Inflammatory macrophage treated with lipopolysaccharide for 1 hour (primary cell): Measurements from ENCODE around the gene EFCAB13.

ENCODE experiments used
- DNase-seq, 2 donors: peaks; one replicate each; pipeline ENCODE4 v3.0.0-alpha.2; 2020 to 2022

EFCAB13 gene

GRCh38 chr17:47295037-47295873 is 28.5 kb upstream of the EFCAB13 start:
- DNase-seq: no peak

- DNase-seq: no peak
Observed at GRCh38 chr17:47295874-47296255, 27.9 kb upstream of the EFCAB13 start.

GRCh38 chr17:47297661-47298400 is 25.9 kb upstream of the EFCAB13 start:
- DNase-seq: no peak

GRCh38 chr17:47298712-47299111 is 25.0 kb upstream of the EFCAB13 start:
- DNase-seq: no peak

GRCh38 chr17:47299239-47299910 is 24.4 kb upstream of the EFCAB13 start:
- no peak for DNase-seq

GRCh38 chr17:47300718-47301117 is 23.0 kb upstream of the EFCAB13 start:
- DNase-seq: no peak

GRCh38 chr17:47301161-47301560 is 22.6 kb upstream of the EFCAB13 start:
- DNase-seq: no peak

GRCh38 chr17:47301831-47302230 is 21.9 kb upstream of the EFCAB13 start:
- no peak for DNase-seq

GRCh38 chr17:47304186-47304585 is 19.6 kb upstream of the EFCAB13 start:
- DNase-seq: no peak

GRCh38 chr17:47305302-47305923 is 18.3 kb upstream of the EFCAB13 start:
- DNase-seq: no peak

- DNase-seq: no peak
Observed at GRCh38 chr17:47310186-47310733, 13.5 kb upstream of the EFCAB13 start.

GRCh38 chr17:47311420-47311819 is 12.3 kb upstream of the EFCAB13 start:
- DNase-seq: no peak

- DNase-seq: peak; percentile 61 to 85
Observed at GRCh38 chr17:47315451-47316266, 8.1 kb upstream of the EFCAB13 start.

GRCh38 chr17:47316311-47316710 is 7.4 kb upstream of the EFCAB13 start:
- DNase-seq: peak; percentile 52 to 64

- DNase-seq: no peak
Observed at GRCh38 chr17:47317119-47317518, 6.6 kb upstream of the EFCAB13 start.

GRCh38 chr17:47318197-47318918 is 5.4 kb upstream of the EFCAB13 start:
- no peak for DNase-seq

GRCh38 chr17:47320879-47321502 is 2.8 kb upstream of the EFCAB13 start:
- no peak for DNase-seq

- peak; percentile 57 to 62 for DNase-seq
Observed at GRCh38 chr17:47324224-47325020, 667 bp downstream of the EFCAB13 start.

- no peak for DNase-seq
Observed at GRCh38 chr17:47325176-47325575, 1.4 kb downstream of the EFCAB13 start.

GRCh38 chr17:47330548-47330947 is 6.8 kb downstream of the EFCAB13 start:
- no peak for DNase-seq
